ENCODE measurements around the gene RNF4.
"Not testable (repeated sequence)": the region's sequence is repeated elsewhere in the genome, so short reads cannot be mapped to it uniquely, and the experiment has no call there.

The RNF4 gene

DNA sequence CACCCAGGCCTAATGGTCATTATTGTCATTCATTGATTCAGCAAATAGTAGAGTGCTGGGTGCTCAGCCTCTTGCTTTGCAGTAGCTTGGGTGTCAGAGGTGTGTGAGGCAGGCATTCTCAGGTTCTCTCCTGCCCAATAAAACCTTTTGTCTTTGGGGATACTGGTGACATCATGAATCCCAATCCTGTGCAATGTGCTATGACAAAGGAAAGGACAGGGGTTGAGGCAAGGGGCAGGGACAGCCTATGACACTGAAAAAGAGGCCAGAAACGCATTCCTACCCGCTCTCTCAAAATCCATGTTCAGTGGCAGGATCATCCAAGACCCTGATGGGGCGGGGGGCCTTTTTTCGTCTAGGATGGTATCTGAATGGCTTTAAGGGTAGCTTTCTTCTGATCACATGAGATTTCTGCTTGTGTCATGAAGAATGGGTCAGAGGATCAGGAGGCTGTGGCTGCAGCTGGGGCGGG, 66.0 kb downstream of the RNF4 start:
- no peak for DNase-seq (ENCODE audit: low read depth in 2 of 2)

DNA sequence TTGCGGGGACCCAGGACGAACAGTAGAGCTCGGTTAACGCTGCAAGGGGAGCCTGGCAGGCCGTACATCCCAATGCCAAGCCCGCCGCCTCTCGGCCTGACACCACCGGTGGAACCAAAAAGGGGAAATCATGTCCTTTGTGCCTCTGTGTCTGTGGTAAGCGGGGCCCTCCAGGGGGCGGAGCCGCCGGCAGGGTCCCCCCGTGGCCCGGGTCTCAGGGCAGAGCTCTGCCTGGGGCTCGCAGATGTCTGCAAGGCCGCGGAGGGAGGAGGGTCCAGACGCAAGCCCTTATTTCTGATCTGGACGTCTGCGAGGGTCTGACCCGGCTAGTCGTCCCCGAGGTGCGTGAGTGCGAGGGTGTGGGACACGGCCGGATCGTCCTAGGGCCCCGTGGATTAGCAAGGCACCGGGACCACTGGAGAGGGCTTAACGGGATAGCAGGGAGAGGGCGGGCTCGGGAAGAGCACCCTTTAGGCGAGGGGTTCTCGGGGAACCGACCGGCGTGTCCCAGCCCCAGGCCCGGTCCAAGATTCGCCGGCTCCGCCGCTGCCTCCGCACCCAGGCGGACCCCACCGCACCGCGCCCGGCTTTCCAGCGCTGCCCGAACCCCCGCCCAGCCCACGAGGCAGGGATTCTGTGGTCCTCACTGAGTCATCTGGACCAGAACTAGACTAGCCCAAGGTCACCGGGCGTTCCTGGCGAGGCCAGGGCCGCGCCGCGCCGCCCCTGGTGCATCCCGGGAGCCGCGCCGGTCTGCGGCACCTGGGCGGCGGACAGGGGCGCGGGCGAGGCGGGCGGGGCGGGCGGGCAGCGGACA, 66.7 kb downstream of the RNF4 start:
- no peak for DNase-seq (ENCODE audit: low read depth in 2 of 2)

DNA sequence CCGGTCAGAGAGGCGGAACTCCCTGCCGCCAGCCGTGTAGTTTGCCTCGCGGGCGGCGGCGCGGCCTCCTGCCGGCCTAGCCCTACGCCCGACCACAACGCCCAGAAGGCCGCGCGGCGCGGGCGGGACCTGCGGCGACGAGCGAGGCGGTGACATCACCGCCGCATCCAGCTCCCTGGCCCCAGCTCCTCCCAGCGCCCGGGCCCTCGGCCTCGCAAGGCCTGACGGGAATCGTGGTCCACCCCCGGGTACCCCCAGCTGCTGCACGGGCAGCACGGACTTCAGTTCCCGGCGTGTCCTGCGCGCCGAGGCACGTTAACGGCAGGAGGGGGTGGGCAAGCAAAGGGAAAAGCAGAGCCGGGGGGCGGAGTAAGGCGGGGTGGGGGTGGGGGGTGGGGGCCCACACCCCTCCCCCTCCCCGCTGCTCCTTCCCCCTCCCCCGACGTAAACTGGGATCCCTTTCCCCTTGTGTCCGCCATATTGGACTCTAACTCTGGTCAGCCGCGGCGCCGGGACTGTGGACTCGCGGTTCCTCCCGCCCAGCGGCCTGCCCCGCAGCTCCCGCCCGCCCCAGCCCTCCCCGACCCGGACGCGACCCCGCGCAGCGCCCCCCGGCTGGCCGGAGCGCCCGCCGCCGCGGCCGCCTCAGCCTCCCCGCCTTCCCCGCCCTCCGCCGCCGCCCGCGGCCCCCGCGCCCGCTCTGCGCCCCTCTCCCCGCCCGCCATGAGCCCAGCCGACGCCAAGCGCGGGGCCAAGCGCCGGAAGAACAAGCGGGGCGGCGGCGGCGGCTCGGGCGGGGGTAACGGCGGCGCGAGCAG, 67.5 kb downstream of the RNF4 start, which contains the start of gene FAM193A:
FAM193A (plus strand) TSS at position 455 of the 818 bp plus-strand sequence; CDS start at position 724, 269 bp downstream.
- peak; percentile 99 for DNase-seq (ENCODE audit: low read depth in 2 of 2)

DNA sequence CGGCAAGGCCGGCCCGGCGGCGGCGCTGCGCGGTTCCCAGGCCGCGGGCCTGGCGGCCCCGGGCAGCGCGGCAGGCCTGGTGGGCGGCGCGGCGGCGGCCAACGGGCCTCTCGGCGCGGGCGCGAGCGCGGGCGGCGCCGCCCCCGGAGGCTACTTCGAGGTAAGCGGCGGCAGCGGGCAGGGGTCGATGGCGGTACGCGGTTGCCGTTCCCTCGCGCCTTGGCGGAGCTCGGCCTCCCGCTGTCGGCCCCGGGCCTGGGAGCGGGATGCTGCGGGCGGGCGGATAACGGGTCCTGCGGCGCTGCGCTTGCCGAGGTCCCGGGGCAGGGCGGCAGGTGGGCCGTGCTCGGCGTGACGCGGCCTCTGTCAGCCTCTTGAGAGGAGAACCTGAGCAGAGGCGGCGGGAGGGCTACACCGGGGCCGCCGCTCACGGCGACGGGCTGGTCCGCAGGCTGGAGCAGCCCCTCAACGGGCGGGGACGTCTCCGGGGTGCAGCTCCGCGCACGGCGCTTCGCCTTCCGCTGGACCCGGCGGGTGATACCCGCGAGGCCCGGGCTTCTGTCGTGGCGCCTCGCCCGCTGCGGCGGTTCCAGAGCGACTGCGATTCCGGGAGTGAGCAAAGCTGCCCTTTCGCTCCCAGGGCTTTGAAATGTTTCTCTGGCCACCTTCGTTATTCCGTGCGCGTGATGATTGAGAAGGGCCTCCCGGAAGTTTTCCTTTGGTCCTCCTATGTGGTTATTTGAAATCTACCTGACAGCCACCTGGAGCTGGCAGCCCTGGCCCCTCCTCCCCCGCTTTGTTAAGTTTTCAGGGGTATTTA, 68.3 kb downstream of the RNF4 start:
- no peak for DNase-seq (ENCODE audit: low read depth in 2 of 2)

DNA sequence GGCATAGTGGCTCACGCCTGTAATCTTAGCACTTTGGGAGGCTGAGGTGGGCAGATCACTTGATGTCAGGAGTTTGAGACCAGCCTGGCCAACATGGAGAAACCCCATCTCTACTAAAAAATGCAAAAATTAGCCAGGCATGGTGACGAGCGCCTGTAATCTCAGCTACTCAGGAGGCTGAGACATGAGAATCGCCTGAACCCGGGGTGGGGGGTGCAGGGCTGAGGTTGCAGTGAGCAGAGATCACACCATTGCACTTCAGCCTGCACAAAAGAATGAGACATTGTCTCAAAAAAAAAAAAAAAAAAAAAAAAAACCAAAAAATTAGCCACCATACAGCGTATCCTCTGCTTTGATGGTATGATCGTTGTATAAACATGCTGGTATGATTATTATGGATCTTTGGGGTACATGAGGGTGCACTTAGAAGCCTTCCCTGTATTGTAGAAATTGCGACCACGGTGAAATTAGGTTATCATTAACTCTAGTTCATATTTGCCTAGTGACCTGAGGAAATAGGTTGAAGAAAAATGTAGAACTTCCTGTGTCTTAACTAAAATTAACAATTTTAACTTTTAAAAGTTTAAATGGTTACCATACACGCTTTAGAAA, 74.8 kb downstream of the RNF4 start:
- DNase-seq (ENCODE audit: low read depth in 2 of 2), result not testable (repeated sequence)

DNA sequence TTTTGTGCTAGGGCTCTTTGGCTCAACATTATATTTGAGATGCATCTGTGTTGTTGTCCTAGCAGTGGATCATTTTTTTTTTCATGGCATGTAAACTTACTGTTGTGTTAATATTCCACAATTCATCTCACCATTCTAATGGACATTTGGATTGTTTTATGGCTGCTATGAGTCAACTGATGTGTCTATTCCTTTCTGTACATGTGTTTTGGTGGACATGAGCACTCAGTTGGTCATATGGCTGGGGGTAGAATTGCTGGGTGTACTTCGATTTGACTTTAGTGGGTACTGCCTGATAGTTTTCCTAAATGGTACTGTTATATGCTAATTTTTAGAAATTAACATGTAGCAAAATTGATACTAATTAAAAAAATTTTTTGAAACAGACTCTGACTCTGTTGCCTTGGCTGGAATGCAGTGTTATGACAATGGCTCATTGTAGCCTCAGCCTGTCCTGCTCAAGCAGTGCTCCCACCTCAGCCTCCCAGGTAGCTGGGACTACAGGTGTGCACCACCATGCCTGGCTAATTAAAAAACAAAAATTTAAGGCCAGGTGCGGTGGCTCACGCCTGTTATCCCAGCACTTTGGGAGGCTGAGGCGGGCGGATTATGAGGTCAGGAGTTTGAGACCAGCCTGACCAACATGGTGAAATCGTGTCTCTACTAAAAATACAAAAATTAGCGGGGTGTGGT, 76.6 kb downstream of the RNF4 start:
- DNase-seq (ENCODE audit: low read depth in 2 of 2), result no peak

DNA sequence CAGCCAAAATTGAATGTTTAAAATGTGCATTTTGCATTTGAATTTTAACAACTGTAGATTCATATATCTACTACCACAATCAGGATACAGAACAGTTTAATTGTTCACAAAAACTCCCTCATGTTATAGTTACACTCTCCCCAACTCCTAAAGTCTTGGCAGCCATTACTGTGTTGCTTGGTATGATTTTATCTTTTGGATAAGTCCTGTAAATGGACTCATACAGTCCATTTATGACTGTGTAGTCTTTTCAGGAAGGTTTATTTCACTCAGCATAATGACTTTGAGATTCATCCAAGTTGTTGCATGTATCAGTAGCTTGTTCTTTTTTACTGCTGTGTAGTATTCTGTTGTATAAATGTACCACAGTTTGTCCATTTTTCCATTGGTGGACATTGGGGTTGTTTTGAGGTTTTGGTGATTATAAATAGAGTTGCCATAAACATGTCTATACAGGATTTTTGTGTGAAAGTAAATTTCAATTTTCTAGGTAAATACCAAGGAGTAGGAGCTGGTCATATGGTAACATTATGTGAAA, 77.4 kb downstream of the RNF4 start:
- DNase-seq (ENCODE audit: low read depth in 2 of 2), result no peak

DNA sequence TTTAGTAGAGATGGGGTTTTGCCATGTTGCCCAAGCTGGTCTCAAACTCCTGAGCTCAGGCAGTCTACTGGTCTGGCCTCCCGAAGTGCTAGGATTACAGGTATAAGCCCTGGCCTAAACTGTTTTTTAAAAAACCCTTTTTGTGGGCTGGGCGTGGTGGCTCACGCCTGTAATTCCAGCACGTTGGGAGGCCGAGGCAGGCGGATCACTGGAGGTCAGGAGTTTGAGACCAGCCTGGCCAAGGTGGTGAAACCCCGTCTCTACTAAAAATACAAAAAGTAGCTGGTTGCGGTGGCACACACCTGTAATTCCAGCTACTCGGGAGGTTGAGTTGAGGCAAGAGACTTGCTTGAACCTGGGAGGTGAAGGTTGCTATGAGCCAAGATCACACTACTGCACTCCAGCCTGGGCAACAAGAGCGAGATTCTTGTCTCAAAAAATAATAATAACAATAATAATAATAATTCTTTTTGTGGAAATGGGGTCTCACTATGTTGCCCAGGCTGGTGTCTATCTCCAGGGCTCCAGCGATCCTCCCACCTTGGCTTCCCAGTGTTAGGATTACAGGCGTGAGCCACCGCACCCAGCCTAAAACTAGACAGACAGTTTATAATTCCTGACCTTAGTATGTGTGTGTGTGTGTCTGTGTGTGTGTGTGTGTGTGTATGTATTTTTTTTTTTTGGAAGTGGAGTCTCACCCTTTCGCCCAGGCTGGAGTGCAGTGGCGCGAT, 78.2 kb downstream of the RNF4 start:
- not testable (repeated sequence) for DNase-seq (ENCODE audit: low read depth in 2 of 2)

DNA sequence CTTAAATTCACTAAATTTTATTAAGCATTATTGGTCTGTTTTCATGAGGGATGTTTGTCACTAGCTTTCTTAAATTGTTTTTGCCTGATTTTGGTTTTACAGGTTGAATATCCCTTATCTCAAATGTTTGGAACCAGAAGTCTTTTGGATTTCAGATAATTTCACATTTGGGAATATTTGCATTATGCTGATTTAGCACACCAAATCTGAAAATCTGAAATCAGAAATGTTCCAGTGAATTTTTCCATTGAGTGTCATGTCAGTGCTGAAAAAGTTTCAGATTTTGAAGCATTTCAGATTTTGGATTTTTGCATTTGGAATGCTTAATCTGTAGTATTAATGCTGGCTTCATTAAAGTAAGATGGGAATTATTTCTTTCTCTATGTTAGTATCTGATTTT, 82.2 kb downstream of the RNF4 start:
- DNase-seq (ENCODE audit: low read depth in 2 of 2), result no peak

DNA sequence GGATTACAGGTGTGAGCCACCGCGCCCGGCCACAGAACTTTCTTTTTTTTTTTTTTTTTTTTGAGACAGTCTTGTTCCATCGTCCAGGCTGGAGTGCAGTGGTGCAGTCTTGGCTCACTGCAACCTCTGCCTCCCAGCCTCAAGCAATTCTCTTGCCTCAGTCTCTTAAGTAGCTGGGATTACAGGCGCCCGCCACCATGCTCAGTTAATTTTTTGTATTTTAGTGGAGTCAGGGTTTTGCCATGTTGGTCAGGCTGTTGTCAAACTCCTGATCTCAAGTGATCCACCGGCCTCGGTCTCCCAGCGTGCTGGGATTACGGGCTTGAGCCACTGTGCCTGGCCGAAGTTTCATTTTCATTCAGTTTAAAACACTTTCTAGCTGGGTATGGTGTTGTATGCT, 83.9 kb downstream of the RNF4 start:
- DNase-seq (ENCODE audit: low read depth in 2 of 2), result no peak

DNA sequence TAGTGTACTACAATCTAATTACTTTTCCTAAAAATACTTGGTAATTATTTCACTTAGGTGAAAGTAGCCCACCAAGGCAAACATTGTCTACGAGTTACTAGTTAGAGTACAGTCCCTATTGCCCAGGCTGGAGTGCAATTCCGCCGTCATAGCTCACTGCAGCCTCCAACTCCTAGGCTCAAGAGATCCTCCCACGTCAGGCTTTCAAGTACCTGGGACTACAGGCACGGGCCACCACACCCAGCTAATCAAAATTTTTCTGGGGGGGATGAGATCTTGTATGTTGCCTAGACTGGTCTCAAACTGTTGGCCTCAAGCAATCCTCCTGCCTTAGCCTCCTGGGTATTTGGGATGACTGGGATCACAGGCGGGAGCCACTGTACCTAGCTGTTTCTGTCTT, 89.4 kb downstream of the RNF4 start:
- DNase-seq (ENCODE audit: low read depth in 2 of 2), result no peak

DNA sequence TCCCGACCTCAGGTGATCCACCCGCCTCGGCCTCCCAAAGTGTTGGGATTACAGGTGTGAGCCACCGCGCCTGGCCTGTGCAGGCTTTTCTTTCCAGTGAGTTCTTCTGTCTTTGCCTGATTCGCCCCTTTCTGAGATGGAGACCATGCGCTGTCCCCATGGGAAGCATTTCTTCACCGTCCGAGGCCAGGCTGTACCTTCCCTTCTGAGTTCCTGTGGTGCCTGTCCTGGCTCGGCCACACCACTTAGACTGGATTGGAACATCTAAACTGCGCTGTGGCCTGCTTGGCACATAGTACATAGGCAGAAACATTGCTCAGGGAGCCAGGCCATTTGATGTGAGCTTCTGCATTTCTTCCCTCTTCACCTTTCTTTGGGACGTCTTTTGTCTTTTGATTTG, 91.3 kb downstream of the RNF4 start:
- DNase-seq (ENCODE audit: low read depth in 2 of 2), result no peak

Data from fibroblast of skin of left quadriceps (primary cell).